Stimulated activated CD4-positive, alpha-beta T cell treated with anti-CD3 and anti-CD28 coated beads, TNF-alpha, amount 100 ng/mL, for 48 hours (primary cell): ENCODE measurements around the gene ZNF133.
"Not testable (repeated sequence)": the region's sequence is repeated elsewhere in the genome, so short reads cannot be mapped to it uniquely, and the experiment has no call there.

ENCODE experiments used
- DNase-seq, 3 donors: peaks; one replicate each; pipeline ENCODE4 v3.0.0-alpha.2; 2020; ENCODE audit warnings: low read depth in 3 of 3

The ZNF133 gene

GRCh38 chr20:18287915-18288748 lies at the start of gene ZNF133:
Gene ZNF133, plus strand, starts transcription at chr20:18288527. Its CDS starts 17,160 bp downstream, at chr20:18305687.
- peak; percentile 90 to 94 (median 92) for DNase-seq

DNA sequence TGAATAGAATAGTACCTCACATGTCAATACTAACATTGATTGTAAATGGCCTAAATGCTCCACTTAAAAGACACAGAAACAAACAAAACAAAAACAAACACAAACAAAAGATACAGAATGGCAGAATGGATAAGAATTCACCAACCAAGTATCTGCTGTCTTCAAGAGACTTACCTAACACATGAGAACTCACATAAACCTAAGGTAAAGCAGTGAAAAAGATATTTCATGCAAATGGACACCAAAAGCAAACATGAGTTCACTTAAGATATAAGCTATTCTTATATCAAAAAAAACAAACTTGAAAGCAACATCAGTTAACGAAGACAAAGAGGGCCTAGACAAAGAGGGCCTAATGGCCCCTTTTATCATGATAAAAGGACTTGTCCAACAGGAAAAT lies 47.3 kb upstream of the ZNF133 start:
- no peak for DNase-seq

GRCh38 chr20:18243802-18244201 lies 44.5 kb upstream of the ZNF133 start:
- DNase-seq = no peak

DNA sequence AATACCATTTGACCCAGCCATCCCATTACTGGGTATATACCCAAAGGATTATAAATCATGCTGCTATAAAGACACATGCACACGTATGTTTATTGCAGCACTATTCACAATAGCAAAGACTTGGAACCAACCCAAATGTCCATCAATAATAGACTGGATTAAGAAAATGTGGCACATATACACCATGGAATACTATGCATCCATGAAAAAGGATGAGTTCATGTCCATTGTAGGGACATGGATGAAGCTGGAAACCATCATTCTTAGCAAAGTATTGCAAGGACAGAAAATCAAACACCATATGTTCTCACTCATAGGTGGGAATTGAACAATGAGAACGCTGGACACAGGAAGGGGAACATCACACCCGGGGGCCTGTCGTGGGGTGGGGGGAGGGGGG lies 39.8 kb upstream of the ZNF133 start:
- not testable (repeated sequence) for DNase-seq

- no peak for DNase-seq
These were observed 38.1 kb upstream of the ZNF133 start for GRCh38 chr20:18250217-18250616.

- no peak for DNase-seq
These were observed 35.5 kb upstream of the ZNF133 start for GRCh38 chr20:18252597-18253451.

DNA sequence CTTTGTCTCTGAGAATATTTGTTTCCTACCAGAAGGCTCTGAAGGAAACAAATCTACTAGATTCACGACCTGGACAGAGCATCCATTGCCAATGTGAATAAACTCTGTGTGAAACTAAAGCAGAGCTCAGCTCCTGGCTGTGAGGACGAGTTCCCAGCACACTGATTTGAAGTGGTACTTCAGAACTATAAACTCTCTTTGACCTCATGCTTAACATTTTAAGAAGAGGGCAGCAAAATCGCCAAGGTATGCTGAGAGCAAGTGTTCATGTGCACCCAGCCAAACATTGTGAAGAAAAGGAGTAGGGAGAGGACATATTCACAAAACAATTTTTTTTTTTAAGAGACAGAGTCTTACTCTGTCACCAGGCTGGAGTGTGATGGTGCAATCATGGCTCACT lies 33.7 kb upstream of the ZNF133 start:
- DNase-seq = no peak

- no peak for DNase-seq
These were observed 32.8 kb upstream of the ZNF133 start for GRCh38 chr20:18255526-18255925.

DNA sequence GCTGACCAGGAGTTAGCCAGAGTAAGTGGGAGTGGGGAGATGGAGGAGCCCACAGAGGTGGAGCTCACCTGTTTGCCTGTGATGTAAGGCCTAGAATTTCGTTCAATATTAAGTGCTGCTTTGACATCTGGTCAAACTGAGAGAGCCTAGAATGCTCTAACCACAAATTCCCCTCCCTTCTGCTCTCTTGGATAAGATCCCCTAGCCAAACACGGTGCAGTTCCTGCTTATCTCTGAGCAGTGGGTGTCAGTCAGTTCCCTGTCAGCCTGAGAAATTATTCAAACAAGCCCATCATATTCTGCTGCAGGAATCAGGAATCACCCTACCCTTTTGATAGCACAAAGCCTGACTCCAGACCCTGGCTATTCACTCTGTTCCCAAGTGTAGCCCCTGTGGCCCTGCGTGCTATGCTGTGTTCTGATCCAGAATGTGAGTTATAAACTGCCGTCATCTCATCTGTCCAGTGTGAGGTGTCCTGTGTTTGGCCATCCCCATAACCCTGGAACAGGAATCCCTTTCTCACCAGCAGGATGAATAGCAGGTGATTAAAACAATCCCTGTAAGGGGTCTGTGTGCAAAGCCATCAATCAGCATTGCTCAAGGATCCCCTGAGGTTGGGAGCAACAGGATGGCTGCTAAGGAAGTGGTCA lies 31.8 kb upstream of the ZNF133 start:
- DNase-seq = no peak

- DNase-seq = no peak
These were observed 30.0 kb upstream of the ZNF133 start for GRCh38 chr20:18258126-18258860.

- DNase-seq = no peak
These were observed 28.6 kb upstream of the ZNF133 start for GRCh38 chr20:18259730-18260129.

DNA sequence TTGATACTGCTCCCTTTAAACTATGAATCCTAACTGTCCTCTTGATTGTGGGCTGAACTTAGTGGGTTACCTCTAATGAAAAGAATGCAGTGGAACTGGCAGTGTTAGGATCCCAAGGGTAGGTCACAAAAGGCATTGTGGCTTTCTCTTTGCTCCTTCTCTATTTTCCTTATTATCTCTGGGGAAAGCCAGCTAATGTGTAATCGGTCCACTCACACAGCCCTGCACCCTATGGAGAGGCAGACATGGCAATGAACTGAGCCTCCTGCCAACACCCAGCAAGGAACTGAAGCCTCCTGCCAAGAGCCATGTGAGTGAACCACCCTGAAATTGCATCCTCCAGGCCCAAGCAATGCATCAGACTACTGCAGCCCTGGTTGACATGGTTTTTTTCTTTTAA lies 24.6 kb upstream of the ZNF133 start:
- DNase-seq = no peak

DNA sequence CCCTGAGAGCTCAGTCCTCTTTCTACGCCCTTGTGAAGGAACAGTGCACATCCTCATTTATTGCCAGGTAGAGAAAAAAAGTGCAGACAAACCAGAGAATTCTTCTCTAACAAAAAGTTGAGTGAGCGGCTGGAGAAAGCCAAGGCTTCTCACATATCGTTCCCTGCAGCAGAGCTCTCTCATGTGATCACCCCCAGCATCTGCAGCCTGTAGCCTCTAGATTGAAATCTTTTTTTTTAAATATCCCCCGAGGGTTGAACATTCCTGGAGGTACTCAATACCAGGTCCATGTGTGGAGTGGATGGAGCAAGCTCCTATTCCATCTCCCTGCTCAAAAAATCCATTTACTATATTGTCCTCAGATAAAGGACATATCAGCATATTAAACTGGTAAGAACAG lies 22.9 kb upstream of the ZNF133 start:
- no peak for DNase-seq

DNA sequence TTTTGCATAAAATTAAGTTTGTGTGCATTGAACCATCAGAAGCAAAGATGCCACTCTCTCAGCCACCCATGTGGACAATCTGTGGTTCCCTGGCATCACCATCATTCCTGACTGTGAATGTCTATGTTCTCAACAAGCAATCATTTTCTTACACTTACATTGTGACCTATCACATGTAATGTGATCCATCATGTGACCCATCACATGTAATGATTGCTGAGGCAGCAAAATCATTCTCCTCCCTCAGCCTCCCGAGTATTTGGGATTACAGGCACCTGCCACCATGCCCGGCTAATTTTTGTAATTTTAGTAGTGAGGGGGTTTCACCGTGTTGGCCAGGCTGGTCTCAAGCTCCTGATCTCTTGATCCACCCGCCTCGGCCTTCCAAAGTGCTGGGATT lies 22.0 kb upstream of the ZNF133 start:
- no peak for DNase-seq

DNA sequence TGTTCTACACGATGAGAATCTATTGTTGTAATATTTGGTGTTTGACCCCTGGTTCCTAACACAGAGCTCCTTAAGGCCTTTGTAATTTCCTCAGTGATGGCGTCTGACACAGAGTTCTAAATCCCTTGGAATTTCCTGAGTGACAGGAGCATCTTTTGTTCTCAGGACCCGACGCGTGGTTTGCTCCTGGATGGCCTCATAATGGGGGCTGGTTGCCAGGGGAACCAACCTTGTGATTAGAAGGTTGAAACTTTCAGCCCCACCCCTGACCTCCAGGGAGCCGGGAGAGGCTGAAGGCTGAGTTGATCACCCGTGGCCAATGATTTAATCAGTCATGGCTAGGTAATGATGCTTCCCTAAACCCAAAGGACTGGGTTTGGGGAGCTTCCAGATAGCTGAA lies 20.5 kb upstream of the ZNF133 start:
- no peak for DNase-seq

DNA sequence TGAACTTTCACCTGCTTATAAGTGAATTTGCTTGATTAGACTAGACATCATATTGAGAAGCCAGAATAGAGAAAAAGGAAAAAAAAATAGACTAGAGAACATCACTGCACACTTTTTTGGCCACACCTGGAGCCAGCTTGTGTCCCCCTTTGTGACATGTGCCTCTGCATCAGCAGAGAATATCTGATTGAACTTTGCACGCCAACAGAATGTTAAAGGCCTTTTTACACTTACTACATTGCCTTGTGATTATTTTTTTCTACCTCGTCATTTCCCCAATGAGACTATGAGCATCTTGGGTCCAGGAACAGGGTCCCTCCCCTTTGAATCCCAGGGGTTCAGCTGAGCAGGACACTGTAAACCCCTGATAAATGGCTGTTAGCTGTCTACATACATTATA lies 17.2 kb upstream of the ZNF133 start:
- DNase-seq = no peak

DNA sequence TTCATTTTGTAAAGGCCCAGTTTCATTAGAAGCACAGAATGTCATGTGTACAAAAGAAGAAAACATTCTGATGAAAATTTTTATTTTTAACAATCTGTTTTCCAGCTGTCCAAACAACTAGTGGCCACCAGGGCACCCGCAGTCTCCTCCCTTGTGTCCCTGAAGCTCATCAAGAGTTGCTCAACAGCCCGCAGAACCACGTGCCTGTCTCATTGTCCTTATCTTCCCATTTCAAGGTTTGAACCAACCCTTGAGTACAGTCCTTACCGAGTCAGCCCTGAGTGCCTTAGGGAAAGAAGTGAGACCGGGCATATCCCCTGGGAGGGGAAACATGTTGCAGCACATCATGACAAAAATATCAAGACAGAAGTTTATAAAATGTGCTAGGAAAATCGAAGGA lies 15.9 kb upstream of the ZNF133 start:
- DNase-seq = no peak

GRCh38 chr20:18273738-18274137 lies 14.6 kb upstream of the ZNF133 start:
- no peak for DNase-seq

- DNase-seq = not testable (repeated sequence)
These were observed 12.4 kb upstream of the ZNF133 start for GRCh38 chr20:18275960-18276359.

- peak; percentile 36 to 61 (median 55) for DNase-seq
These were observed 11.5 kb upstream of the ZNF133 start for GRCh38 chr20:18276821-18277220.

GRCh38 chr20:18279242-18279641 lies 9.1 kb upstream of the ZNF133 start:
- no peak for DNase-seq
